Brain microvascular endothelial cell (primary cell): ENCODE measurements around the gene TTLL7.

Experiments
- DNase-seq: peaks from one replicate; pipeline ENCODE4 v3.0.0-alpha.2; 2020
- H3K27ac ChIP-seq: fragments of 250-450 bp; sonication (Bioruptor Pico); 2 replicates; pipeline ENCODE4 v1.5.1; 2020; ENCODE audit warnings: mild to moderate bottlenecking, moderate library complexity
- H3K27me3 ChIP-seq: fragments of 250-450 bp; sonication (Bioruptor Pico); replicated peaks from 2 replicates; pipeline ENCODE4 v1.5.1; 2020; ENCODE audit warnings: mild to moderate bottlenecking
- H3K36me3 ChIP-seq: fragments of 250-450 bp; sonication (Bioruptor Pico); replicated peaks from 2 replicates; pipeline ENCODE4 v1.5.1; 2020; ENCODE audit warnings: mild to moderate bottlenecking
- H3K4me3 ChIP-seq: 2 replicates; pipeline ENCODE4 v1.5.1; 2011; ENCODE audit warnings: low read depth, mild to moderate bottlenecking, control low read depth, low read length, moderate library complexity
- in situ Hi-C: cut with HindIII; loops from 2 replicates; pipeline ENCODE4 v1.10.0; 2017; ENCODE audit warnings: low sequenced_read_pairs, low pct_ligation_motif_present
- TF ChIP-seq, protein P1 (sequence below): IDR thresholded peaks from 2 replicates; pipeline ENCODE4 v1.5.1; 2011; ENCODE audit warnings: low read depth, mild to moderate bottlenecking, moderate library complexity, low read length, control low read depth, inconsistent platforms; ENCODE audit errors: missing control alignments

The TTLL7 gene

DNA sequence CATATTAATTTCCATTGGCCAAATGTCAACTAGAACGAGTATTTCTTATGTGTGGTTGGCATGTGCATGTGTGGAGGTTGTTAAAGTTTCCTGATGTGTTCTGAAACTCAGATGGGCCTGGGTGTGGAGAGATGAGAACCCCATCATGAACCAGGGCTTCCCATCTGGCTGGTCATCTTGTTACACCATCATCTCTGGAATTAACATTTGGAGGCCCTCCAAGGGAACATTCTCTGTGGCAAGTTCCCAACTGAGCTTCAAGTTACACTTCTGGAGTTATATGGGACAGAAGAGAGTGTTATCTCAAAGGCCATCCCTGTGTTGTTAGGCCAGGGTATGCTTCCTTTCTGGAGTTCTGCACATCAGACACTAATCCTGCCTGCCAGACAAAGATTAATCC is 183.6 kb downstream of the TTLL7 start:
- H3K27ac ChIP-seq: no peak overlapping the region
- no peaks in the 10 kb centered on the region for H3K27me3 ChIP-seq
- in situ Hi-C loops: no loop called here
- no peak overlapping the region for H3K4me3 ChIP-seq
- peak; percentile 49 for DNase-seq
- H3K36me3 ChIP-seq: no peaks in the 10 kb centered on the region
- TF ChIP-seq, protein P1, sequence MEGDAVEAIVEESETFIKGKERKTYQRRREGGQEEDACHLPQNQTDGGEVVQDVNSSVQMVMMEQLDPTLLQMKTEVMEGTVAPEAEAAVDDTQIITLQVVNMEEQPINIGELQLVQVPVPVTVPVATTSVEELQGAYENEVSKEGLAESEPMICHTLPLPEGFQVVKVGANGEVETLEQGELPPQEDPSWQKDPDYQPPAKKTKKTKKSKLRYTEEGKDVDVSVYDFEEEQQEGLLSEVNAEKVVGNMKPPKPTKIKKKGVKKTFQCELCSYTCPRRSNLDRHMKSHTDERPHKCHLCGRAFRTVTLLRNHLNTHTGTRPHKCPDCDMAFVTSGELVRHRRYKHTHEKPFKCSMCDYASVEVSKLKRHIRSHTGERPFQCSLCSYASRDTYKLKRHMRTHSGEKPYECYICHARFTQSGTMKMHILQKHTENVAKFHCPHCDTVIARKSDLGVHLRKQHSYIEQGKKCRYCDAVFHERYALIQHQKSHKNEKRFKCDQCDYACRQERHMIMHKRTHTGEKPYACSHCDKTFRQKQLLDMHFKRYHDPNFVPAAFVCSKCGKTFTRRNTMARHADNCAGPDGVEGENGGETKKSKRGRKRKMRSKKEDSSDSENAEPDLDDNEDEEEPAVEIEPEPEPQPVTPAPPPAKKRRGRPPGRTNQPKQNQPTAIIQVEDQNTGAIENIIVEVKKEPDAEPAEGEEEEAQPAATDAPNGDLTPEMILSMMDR: no peak
